Measurements from ENCODE around the gene BORCS5.
"Not testable (repeated sequence)": the region's sequence is repeated elsewhere in the genome, so short reads cannot be mapped to it uniquely, and the experiment has no call there.

The BORCS5 gene

GRCh38 chr12:12456637-12457036, 99.8 kb downstream of the BORCS5 start:
- no peak for DNase-seq (ENCODE audit: low read depth in 2 of 2, low spot score in 1 of 2)

GRCh38 chr12:12460935-12461922, 104.4 kb downstream of the BORCS5 start:
- no peak for DNase-seq (ENCODE audit: low read depth in 2 of 2, low spot score in 1 of 2)

- no peak for DNase-seq (ENCODE audit: low read depth in 2 of 2, low spot score in 1 of 2)
These were observed 105.0 kb downstream of the BORCS5 start for GRCh38 chr12:12461923-12462315.

GRCh38 chr12:12465522-12465921, 108.6 kb downstream of the BORCS5 start:
- no peak for DNase-seq (ENCODE audit: low read depth in 2 of 2, low spot score in 1 of 2)

GRCh38 chr12:12466157-12466556, 109.3 kb downstream of the BORCS5 start:
- no peak for DNase-seq (ENCODE audit: low read depth in 2 of 2, low spot score in 1 of 2)

- no peak for DNase-seq (ENCODE audit: low read depth in 2 of 2, low spot score in 1 of 2)
These were observed 110.4 kb downstream of the BORCS5 start for GRCh38 chr12:12467264-12467663.

GRCh38 chr12:12467688-12468261, 110.9 kb downstream of the BORCS5 start:
- DNase-seq (ENCODE audit: low read depth in 2 of 2, low spot score in 1 of 2): peak in 1 of 2 donors; percentile 9

GRCh38 chr12:12468575-12468974, 111.7 kb downstream of the BORCS5 start:
- DNase-seq (ENCODE audit: low read depth in 2 of 2, low spot score in 1 of 2): no peak

GRCh38 chr12:12469386-12469785, 112.5 kb downstream of the BORCS5 start:
- no peak for DNase-seq (ENCODE audit: low read depth in 2 of 2, low spot score in 1 of 2)

GRCh38 chr12:12470751-12471306, 114.0 kb downstream of the BORCS5 start:
- DNase-seq (ENCODE audit: low read depth in 2 of 2, low spot score in 1 of 2): no peak

- not testable (repeated sequence) for DNase-seq (ENCODE audit: low read depth in 2 of 2, low spot score in 1 of 2)
These were observed 115.4 kb downstream of the BORCS5 start for GRCh38 chr12:12471982-12472961.

- DNase-seq (ENCODE audit: low read depth in 2 of 2, low spot score in 1 of 2): no peak
These were observed 116.3 kb downstream of the BORCS5 start for GRCh38 chr12:12473223-12473622.

- no peak for DNase-seq (ENCODE audit: low read depth in 2 of 2, low spot score in 1 of 2)
These were observed 117.6 kb downstream of the BORCS5 start for GRCh38 chr12:12474471-12474928.

- peak in 1 of 2 donors; percentile 17 for DNase-seq (ENCODE audit: low read depth in 2 of 2, low spot score in 1 of 2)
These were observed 118.3 kb downstream of the BORCS5 start for GRCh38 chr12:12474931-12475795.

- DNase-seq (ENCODE audit: low read depth in 2 of 2, low spot score in 1 of 2): no peak
These were observed 120.1 kb downstream of the BORCS5 start for GRCh38 chr12:12476857-12477531.

GRCh38 chr12:12477532-12477890, 120.6 kb downstream of the BORCS5 start:
- DNase-seq (ENCODE audit: low read depth in 2 of 2, low spot score in 1 of 2): no peak

- DNase-seq (ENCODE audit: low read depth in 2 of 2, low spot score in 1 of 2): no peak
These were observed 123.2 kb downstream of the BORCS5 start for GRCh38 chr12:12480074-12480473.

GRCh38 chr12:12481631-12482030, 124.8 kb downstream of the BORCS5 start:
- DNase-seq (ENCODE audit: low read depth in 2 of 2, low spot score in 1 of 2): no peak

GRCh38 chr12:12482150-12482761, 125.4 kb downstream of the BORCS5 start:
- DNase-seq (ENCODE audit: low read depth in 2 of 2, low spot score in 1 of 2): no peak

Measured in stimulated activated CD8-positive, alpha-beta memory T cell treated with anti-CD3 and anti-CD28 coated beads, Interleukin-4, amount 100 ng/mL, for 4 hours (primary cell).